Osteocyte (in vitro differentiated cells): ENCODE measurements around the gene ASIC2. TPM values are rescaled to one million over a fixed set of nuclear protein-coding genes. Genes with fewer than 3 reads are reported as not detected.

ENCODE experiments used
- DNase-seq: peaks from one replicate; pipeline ENCODE4 v3.0.0; 2021; ENCODE audit warnings: mixed read lengths; ENCODE audit not compliant: unreplicated experiment; ENCODE audit errors: extremely low spot score
- H3K27ac Mint-ChIP-seq: one replicate; pipeline ENCODE4 v1.8.0; 2021; ENCODE audit warnings: mild to moderate bottlenecking, mixed read lengths; ENCODE audit not compliant: unreplicated experiment
- H3K27me3 Mint-ChIP-seq: one replicate; pipeline ENCODE4 v1.8.0; 2021; ENCODE audit warnings: mixed read lengths; ENCODE audit not compliant: unreplicated experiment
- H3K36me3 Mint-ChIP-seq: one replicate; pipeline ENCODE4 v1.8.0; 2021; ENCODE audit warnings: mixed read lengths; ENCODE audit not compliant: unreplicated experiment
- H3K4me1 Mint-ChIP-seq: one replicate; pipeline ENCODE4 v1.8.0; 2021; ENCODE audit warnings: mixed read lengths; ENCODE audit not compliant: unreplicated experiment
- H3K4me3 Mint-ChIP-seq: one replicate; pipeline ENCODE4 v1.8.0; 2021; ENCODE audit warnings: mild to moderate bottlenecking, moderate library complexity, mixed read lengths; ENCODE audit not compliant: unreplicated experiment
- H3K9me3 Mint-ChIP-seq: one replicate; pipeline ENCODE4 v1.8.0; 2021; ENCODE audit warnings: mixed read lengths; ENCODE audit not compliant: unreplicated experiment
- total RNA-seq: library from RNA; stranded (reverse); gene quantifications from 2 replicates; pipeline ENCODE4 v1.2.1, GENCODE V29; 2021
- TF ChIP-seq, protein P1 (sequence below): fragments of 200-600 bp; sonication (generic); IDR thresholded peaks from 2 replicates; pipeline ENCODE4 v1.5.0; 2021; ENCODE audit warnings: antibody characterized with exemption, mild to moderate bottlenecking, moderate library complexity

The ASIC2 gene
- total RNA-seq, 1 donor from 2014 or later: not detected

DNA sequence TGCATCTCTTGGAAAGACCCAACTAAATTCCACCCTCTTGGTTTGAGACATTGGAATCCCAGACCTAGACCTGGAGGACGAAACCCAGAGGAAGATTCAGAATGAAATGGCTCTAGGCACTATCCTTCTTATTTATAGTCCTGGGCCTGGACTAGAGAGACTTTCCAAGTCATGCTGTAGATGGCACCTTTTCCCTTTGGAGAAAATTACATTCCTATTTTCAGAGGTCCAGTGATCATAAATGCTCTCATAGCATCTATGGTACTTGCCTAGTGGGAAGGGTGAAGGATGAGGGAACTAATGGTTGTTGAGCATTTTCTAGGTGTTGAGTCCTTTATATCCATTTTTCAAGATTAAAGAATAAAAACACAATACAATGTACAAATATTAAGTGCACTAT lies 264.3 kb downstream of the ASIC2 start:
- Mint-ChIP-seq H3K4me3 (no peak overlapping the region), H3K36me3 (no peaks in the 10 kb centered on the region), H3K27ac (no peak overlapping the region), H3K4me1 (no peaks in the 10 kb centered on the region), H3K9me3 (no peaks in the 10 kb centered on the region), H3K27me3 (peaks cover 28% of the 10 kb centered on the region)
- no peak for DNase-seq
- TF ChIP-seq, protein P1, sequence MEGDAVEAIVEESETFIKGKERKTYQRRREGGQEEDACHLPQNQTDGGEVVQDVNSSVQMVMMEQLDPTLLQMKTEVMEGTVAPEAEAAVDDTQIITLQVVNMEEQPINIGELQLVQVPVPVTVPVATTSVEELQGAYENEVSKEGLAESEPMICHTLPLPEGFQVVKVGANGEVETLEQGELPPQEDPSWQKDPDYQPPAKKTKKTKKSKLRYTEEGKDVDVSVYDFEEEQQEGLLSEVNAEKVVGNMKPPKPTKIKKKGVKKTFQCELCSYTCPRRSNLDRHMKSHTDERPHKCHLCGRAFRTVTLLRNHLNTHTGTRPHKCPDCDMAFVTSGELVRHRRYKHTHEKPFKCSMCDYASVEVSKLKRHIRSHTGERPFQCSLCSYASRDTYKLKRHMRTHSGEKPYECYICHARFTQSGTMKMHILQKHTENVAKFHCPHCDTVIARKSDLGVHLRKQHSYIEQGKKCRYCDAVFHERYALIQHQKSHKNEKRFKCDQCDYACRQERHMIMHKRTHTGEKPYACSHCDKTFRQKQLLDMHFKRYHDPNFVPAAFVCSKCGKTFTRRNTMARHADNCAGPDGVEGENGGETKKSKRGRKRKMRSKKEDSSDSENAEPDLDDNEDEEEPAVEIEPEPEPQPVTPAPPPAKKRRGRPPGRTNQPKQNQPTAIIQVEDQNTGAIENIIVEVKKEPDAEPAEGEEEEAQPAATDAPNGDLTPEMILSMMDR: no peak

DNA sequence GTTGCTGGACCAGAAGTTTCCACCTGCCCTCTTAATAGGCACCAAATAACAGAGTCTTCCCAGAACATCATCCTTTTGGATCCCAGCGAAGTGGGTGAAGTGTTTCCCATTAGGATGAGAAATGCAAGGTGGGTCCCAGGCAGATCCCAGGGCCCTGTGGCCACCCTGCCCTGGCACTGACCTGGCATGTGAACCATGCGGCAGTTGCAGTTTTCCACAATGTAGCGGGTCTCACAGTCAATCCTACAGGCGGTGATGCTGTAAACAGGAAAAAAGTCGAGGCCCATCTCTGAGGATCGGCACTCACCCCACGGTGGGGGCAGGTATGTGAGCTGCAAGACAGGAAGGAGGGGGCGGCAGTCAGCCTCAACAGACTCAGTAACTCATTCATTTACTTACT lies 265.0 kb downstream of the ASIC2 start:
- no peak for DNase-seq
- H3K27ac Mint-ChIP-seq: no peak overlapping the region
- H3K4me1 Mint-ChIP-seq: no peaks in the 10 kb centered on the region
- no peak overlapping the region for H3K4me3 Mint-ChIP-seq
- no peaks in the 10 kb centered on the region for H3K36me3 Mint-ChIP-seq
- H3K27me3 Mint-ChIP-seq: peaks cover 32% of the 10 kb centered on the region
- TF ChIP-seq, protein P1: no peak
- no peaks in the 10 kb centered on the region for H3K9me3 Mint-ChIP-seq

DNA sequence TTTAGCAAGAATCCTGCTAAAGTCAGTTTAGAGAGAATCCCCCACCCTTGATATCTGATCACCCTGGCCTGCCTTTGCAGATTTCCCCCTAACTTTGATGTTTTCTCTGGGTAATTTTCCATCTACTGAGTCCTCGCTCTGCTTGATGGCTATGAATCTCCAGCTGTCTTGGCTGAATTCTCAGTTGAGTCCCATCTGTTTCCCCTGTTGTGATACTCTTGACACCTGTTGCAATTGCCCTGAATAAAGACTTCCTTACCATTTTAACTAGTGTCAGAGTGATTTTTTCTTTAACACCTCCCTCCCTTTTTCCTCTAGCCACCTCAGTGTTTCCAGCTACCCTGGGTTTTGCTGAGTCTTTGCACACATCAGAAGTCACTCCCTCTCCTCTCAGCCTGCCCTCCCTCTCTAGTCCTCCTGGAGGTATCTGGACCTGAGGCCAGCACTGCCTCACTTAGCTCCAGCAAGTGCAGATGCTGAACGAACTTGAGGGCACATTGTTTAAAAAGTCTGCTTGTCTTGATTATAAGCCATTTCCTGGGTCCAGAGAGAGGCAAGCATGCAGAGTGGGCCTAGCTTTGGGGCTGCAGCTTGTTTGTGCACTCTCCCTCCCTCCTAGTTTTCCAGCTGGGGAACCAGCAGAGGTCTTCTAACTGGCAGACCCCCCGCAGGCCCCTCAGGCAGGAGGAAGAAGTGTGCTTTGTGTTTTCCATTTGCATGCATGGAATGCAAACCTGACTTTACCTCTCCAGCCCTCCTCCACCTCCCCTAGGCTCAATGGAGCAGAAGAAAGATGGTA lies 268.2 kb downstream of the ASIC2 start:
- no peaks in the 10 kb centered on the region for H3K9me3 Mint-ChIP-seq
- no peaks in the 10 kb centered on the region for H3K4me1 Mint-ChIP-seq
- H3K27ac Mint-ChIP-seq: no peak overlapping the region
- H3K4me3 Mint-ChIP-seq: no peak overlapping the region
- no peaks in the 10 kb centered on the region for H3K36me3 Mint-ChIP-seq
- no peak for DNase-seq
- TF ChIP-seq, protein P1: no peak
- peaks cover 18% of the 10 kb centered on the region for H3K27me3 Mint-ChIP-seq

DNA sequence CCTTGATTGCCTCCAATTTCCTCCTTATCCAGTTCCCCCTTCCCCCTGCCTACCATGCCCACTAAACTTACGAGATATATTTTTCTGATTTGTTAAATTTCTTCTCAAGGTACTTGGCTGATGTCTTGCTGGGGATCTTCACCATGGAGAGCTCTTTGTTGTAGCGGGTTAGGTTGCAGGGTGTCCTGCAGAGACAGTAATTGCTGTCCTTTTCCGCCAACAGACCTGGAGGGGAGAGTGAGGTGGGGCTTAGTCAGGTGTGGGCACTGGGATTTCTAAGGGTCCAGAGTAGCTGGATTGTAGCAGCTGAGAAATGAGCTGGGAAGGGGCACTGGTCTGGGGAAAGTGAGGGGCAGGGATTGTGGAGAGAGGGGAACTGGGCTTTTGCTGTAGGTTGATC lies 269.3 kb downstream of the ASIC2 start:
- H3K27ac Mint-ChIP-seq: no peak overlapping the region
- H3K27me3 Mint-ChIP-seq: peaks cover 26% of the 10 kb centered on the region
- DNase-seq: no peak
- H3K9me3 Mint-ChIP-seq: no peaks in the 10 kb centered on the region
- no peak overlapping the region for H3K4me3 Mint-ChIP-seq
- no peaks in the 10 kb centered on the region for H3K4me1 Mint-ChIP-seq
- TF ChIP-seq, protein P1: no peak
- no peaks in the 10 kb centered on the region for H3K36me3 Mint-ChIP-seq

DNA sequence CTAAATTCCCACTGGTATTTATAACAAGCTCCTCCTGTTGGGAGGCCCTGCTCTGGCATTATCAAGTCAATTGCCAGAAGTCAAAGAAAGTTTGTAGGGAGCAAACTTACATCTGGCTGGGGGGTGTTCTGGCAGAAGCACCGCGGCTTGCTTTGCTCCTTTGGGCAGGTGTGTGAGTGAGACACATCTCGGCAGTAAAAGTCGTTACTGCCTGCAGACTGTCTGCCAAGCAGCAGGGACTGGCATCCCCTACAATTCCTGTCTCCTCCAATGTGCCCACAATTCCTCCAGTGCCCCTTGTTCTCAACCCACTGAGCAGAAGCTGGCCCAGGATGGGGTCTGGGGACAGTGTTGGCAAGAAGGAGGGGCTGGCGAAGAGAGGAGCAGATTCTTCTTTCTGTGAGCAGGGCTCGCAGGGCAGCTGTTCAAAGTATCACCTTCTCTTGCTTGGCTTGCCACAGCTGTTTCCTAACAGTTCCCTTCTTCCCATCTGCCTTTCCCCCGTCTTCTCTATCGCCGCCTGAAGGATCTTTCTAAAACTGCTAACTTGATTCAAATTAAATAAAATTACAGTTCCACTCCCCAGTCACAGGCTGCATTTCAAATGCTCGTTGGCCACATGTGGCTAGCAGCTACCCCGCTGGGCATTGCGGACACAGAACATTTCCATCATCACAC lies 271.2 kb downstream of the ASIC2 start:
- H3K27me3 Mint-ChIP-seq: peaks cover 24% of the 10 kb centered on the region
- no peak for DNase-seq
- no peaks in the 10 kb centered on the region for H3K9me3 Mint-ChIP-seq
- H3K4me3 Mint-ChIP-seq: no peak overlapping the region
- H3K27ac Mint-ChIP-seq: no peak overlapping the region
- H3K4me1 Mint-ChIP-seq: no peaks in the 10 kb centered on the region
- TF ChIP-seq, protein P1: no peak
- no peaks in the 10 kb centered on the region for H3K36me3 Mint-ChIP-seq
